GM18519 (cell line): ENCODE data around the gene ERLEC1.
"Not testable (repeated sequence)": the region's sequence is repeated elsewhere in the genome, so short reads cannot be mapped to it uniquely, and the experiment has no call there.

Experiments
- ATAC-seq: cut with Tn5 transposase; IDR thresholded peaks from one replicate; pipeline ENCODE4 v1.9.1; 2021; ENCODE audit warnings: mild to moderate bottlenecking, moderate library complexity; ENCODE audit not compliant: unreplicated experiment, low FRiP score

ERLEC1 gene

GRCh38 chr2:53827398-53828175 lies 40.7 kb downstream of the ERLEC1 start:
- ATAC-seq: no peak

DNA sequence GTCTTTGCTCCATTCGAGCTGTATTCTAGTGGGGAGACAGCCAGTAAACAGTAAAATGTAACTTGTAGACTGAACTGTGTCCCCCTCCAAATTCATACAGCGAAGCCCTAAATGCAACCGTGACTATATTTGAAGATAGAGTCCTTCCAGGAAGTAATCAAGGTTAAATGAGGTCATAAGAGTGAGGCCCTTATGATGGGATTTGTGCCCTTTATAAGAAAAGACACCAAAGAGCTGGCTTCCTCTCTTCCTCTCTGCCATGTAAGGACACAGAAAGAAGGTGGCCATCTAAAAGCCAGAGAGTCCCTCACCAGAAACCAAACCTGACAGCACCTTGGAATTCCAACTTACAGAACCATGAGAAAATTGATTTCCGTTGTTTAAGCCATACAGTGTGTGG lies 41.5 kb downstream of the ERLEC1 start:
- ATAC-seq: no peak

- no peak for ATAC-seq
These were observed 42.6 kb downstream of the ERLEC1 start for GRCh38 chr2:53829273-53829979.

DNA sequence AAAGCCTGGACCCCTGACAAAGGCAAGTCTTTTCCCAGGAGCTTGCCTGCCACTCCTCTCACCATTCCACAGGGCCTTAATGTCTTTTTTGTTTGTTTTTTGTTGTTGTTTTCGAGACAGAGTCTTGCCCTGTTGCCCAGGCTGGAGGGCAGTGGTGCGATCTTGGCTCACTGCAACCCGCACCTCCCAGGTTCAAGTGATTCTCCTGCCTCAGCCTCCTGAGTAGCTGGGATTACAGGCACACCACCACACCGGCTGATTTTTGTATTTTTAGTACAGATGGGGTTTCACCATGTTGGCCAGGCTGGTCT lies 43.1 kb downstream of the ERLEC1 start:
- not testable (repeated sequence) for ATAC-seq

GRCh38 chr2:53840580-53840979 lies 53.7 kb downstream of the ERLEC1 start:
- ATAC-seq: no peak

DNA sequence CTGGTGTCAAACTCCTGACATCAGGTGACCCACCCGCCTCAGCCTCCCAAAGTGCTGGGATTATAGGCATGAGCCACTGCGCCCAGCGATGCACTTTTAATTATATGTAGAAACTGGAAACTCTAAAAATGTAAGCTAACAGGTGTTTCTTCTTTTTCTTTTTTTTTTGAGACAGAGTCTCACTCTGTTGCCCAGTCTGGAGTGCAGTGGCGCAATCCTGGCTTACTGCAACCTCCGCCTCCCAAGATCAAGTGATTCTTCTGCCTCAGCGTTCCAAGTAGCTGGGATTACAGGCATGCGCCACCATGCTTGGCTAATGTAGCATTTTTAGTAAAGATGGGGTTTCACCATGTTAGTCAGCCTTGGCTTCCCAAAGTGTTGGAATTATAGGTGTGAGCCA lies 54.8 kb downstream of the ERLEC1 start:
- not testable (repeated sequence) for ATAC-seq

- ATAC-seq: no peak
These were observed 56.0 kb downstream of the ERLEC1 start for GRCh38 chr2:53842891-53843290.

- no peak for ATAC-seq
These were observed 56.8 kb downstream of the ERLEC1 start for GRCh38 chr2:53843595-53843994.

DNA sequence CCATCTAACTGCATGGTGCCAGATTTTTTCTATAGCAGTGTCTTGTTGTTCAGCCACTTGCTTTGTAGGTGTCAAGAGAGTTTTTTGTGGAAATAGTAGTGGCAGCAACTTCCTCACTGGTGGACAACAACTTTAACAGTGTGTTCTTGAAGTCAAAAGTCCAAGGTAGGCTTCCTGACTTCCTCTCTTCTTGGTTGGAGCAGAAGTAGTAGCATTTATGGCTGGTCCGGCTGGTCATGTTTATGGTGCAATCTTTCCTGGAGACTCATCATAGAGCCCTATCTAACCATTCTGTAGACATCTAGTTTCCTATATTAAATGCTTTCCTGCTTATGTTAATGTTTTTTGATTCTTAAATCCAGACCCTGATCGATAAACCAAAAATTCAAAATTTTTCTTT lies 61.2 kb downstream of the ERLEC1 start:
- ATAC-seq: no peak

DNA sequence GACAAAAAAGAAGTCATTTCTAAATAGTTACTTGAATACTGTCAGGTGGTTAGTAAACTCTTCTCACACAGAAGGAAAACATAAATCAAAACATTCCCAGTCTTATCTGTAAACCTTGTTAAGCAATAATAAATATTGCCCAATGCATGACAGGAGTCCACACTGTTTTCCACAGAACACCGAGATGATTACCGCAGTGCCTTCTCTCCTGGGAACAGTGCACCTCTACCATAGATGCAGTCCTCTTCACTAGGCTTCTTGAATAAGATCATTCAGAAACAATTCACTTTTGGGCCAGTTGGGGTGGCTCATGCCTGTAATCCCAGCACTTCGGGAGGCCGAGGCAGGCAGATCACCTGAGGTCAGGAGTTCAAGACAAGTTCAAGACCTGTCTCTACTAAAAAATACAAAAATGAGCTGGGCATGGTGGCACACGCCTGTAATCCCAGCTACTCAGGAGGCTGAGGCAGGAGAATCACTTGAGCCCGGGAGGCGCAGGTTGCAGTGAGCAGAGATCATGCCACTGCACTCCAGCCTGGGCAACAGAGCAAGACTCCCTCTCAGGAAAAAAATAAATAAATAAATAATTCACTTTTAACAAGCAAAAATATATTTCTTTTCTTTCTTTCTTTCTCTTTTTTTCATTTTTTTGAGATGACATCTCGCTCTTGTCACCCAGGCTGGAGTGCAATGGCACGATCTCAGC lies 64.4 kb downstream of the ERLEC1 start:
- not testable (repeated sequence) for ATAC-seq

DNA sequence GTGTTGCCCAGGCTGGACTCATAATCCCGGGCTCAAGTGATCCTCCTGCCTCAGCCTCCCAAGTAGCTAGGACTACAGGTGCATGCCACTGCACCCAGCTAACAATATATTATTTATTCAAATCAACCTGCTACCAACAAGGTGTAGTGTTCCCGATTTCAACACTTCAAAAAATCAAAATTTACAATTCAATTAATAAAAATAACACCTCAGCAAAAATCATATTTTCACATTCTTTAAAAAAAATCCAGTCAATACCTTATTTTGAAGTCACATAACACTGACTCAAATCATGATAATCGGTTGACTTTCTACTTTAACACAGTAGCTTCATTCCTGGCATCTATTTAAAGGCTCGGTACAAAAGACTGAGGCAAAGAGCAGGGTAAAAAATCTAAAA lies 65.7 kb downstream of the ERLEC1 start:
- no peak for ATAC-seq

DNA sequence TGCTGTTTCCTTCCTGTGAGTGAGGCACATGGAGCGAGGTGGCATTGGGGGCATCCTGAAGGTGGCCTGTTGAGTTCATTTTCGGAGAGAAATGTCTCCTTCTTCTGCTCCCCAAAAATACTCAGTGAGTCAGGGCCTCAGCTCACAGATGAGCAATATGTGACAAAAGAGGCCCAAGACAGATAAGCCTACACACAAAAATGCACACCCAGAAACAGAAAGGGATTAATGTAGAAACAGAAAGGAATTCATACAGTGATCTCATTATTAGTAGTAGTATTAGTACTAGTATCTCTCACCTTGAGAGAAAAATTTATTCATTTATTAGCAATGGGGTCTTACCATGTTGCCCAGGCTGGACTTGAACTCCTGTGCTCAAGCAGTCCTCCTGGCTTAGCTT lies 67.8 kb downstream of the ERLEC1 start:
- no peak for ATAC-seq

- no peak for ATAC-seq
These were observed 69.4 kb downstream of the ERLEC1 start for GRCh38 chr2:53856272-53856671.

- ATAC-seq: no peak
These were observed 72.7 kb downstream of the ERLEC1 start, which contains the start of gene GPR75 for GRCh38 chr2:53859206-53860181. TSS of gene GPR75 (minus strand) at chr2:53859967. CDS start at chr2:53854756, 5,211 bp downstream.

DNA sequence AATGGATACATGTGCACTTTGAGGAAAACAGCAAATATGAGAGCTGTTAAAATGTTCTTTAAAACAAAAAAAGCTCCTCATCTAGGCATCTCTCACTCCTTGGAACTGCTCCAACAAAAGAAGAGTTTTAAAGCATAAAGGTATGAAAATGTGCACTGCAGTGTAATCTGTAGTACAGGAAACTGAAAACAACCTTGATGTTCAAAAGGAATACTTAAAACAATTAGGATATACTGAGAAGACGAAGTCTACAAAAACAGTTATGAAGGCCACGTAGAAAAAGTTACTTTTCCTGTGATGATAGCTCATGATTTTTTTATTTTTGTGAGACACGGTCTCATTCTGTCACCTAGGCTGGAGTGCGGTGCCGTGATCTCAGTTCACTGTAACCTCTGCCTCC lies 75.0 kb downstream of the ERLEC1 start:
- ATAC-seq: no peak

DNA sequence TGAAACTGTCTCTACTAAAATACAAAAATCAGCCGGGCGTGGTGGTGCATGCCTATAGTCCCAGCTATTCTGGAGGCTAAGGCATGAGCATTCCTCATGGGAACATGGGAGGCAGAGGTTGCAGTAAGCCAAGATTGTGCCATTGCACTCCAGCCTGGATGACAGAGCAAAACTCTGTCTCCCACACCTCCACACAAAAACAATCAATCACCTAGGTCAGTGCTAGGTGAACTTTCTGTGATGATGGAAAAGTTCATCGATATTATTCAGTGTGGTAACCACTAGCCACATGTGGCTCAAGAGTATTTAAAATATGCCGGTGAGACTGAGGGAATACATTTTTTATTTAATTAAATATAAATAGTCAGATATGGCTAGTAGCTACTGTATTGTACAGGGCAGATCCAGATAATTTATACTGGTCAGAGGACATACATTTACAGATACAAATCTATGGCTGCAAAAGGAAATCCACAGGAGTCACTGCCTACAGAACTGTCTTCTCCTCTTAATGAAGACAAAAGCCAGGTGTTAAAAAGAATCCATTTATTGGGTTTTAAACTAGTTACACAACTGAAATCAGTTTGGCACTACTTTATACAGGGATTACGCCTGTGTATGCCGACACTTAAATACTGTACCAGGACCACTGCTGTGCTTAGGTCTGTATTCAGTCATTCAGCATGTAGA lies 76.8 kb downstream of the ERLEC1 start:
- ATAC-seq: no peak

GRCh38 chr2:53865264-53865663 lies 78.4 kb downstream of the ERLEC1 start:
- ATAC-seq: no peak

- ATAC-seq: no peak
These were observed 79.1 kb downstream of the ERLEC1 start for GRCh38 chr2:53865962-53866361.

- ATAC-seq: no peak
These were observed 80.3 kb downstream of the ERLEC1 start for GRCh38 chr2:53867169-53867568.

- ATAC-seq: no peak
These were observed 80.9 kb downstream of the ERLEC1 start for GRCh38 chr2:53867773-53868172.
